HG02943 (cell line): ENCODE results near the gene RALGPS1.

Source experiments
- ATAC-seq: cut with Tn5 transposase; IDR thresholded peaks from one replicate; pipeline ENCODE4 v1.9.1; 2021; ENCODE audit warnings: mild to moderate bottlenecking, low read depth, moderate library complexity; ENCODE audit not compliant: unreplicated experiment

RALGPS1 gene

GRCh38 chr9:127090341-127090985, 175.9 kb downstream of the RALGPS1 start:
- no peak for ATAC-seq

- no peak for ATAC-seq
Observed at GRCh38 chr9:127091526-127091925, 176.9 kb downstream of the RALGPS1 start.

- ATAC-seq = no peak
Observed at GRCh38 chr9:127092041-127092608, 177.5 kb downstream of the RALGPS1 start.

- ATAC-seq = no peak
Observed at GRCh38 chr9:127093319-127094020, 178.9 kb downstream of the RALGPS1 start.

GRCh38 chr9:127095411-127095810, 180.8 kb downstream of the RALGPS1 start:
- ATAC-seq = no peak

- ATAC-seq = no peak
Observed at GRCh38 chr9:127096208-127096607, 181.6 kb downstream of the RALGPS1 start.

- ATAC-seq = no peak
Observed at GRCh38 chr9:127097683-127098082, 183.1 kb downstream of the RALGPS1 start.

- no peak for ATAC-seq
Observed at GRCh38 chr9:127098916-127099553, 184.5 kb downstream of the RALGPS1 start.

- ATAC-seq = no peak
Observed at GRCh38 chr9:127099664-127100063, 185.1 kb downstream of the RALGPS1 start.

- ATAC-seq = no peak
Observed at GRCh38 chr9:127102176-127102575, 187.6 kb downstream of the RALGPS1 start.

GRCh38 chr9:127102788-127103187, 188.2 kb downstream of the RALGPS1 start:
- no peak for ATAC-seq

- ATAC-seq = no peak
Observed at GRCh38 chr9:127104581-127105311, 190.2 kb downstream of the RALGPS1 start.

- no peak for ATAC-seq
Observed at GRCh38 chr9:127105805-127106465, 191.4 kb downstream of the RALGPS1 start.

- ATAC-seq = no peak
Observed at GRCh38 chr9:127106466-127106855, 191.9 kb downstream of the RALGPS1 start.

GRCh38 chr9:127107171-127107928, 192.8 kb downstream of the RALGPS1 start:
- ATAC-seq = no peak

GRCh38 chr9:127107929-127108876, 193.6 kb downstream of the RALGPS1 start:
- ATAC-seq = no peak

- ATAC-seq = no peak
Observed at GRCh38 chr9:127109212-127109711, 194.7 kb downstream of the RALGPS1 start.

- no peak for ATAC-seq
Observed at GRCh38 chr9:127112056-127112455, 197.5 kb downstream of the RALGPS1 start.
